VCaP (cell line): ENCODE measurements around the gene PTPRN.

Experiments used
- H3K27ac ChIP-seq: fragments of 450-650 bp; 2 replicates; pipeline ENCODE4 v1.5.1; 2017
- CTCF ChIP-seq: fragments of 450-650 bp; conservative IDR thresholded peaks from 2 replicates; pipeline ENCODE4 v1.5.1; 2017; ENCODE audit warnings: mild to moderate bottlenecking, moderate library complexity

The PTPRN gene

DNA sequence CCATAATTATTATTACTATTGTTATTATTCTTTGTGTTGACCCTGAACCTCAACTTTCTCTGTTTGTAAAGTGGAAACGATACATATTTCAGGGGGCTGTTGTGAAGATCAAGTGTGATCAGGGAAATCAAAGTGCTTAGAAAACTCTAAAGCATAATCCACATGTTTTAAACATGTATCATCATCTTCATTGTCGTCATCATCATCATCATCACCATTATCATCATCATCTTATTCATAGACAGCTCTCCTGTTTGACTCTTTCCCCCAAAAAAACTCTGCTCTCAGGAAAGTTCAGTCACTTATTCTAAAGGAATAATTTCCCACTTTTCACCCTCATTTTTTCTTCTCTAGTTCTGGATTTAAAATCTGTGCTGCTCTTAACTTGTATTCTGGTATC, 5.0 kb downstream of the PTPRN start:
- no peak for TF ChIP-seq CTCF
- no peak overlapping the region for H3K27ac ChIP-seq

DNA sequence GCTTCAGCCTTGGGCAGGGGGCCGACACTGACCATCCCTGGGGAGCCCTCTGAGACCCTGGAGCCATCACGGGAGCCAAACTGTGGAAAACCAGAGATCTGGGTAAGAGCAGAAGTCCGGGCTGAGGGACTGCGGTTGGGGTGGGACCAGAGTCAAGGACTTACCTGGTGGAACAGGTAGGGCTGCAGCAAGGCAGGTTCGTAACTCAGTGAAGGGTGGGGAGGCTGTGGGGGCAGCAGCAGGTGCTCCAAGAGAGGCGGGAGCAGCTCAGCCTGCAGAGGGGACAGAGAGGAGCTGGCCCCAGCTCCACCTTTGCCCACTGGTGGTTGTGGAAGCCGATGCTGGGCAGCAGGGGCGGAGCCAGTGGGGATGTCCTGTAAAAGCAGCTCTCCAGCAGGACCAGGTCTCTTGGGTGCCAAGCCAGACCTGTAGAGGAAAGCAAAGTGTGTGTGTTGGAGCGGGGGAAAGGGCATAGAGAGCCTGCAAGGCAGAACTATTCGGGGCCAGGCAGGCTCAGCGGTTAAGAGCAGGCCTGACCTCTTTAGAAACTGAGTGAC, 6.7 kb downstream of the PTPRN start:
- no peak overlapping the region for H3K27ac ChIP-seq
- TF ChIP-seq CTCF = no peak

GRCh38 chr2:219300022-219300421, 9.2 kb downstream of the PTPRN start:
- H3K27ac ChIP-seq = no peak overlapping the region
- no peak for TF ChIP-seq CTCF

- TF ChIP-seq CTCF = no peak
- H3K27ac ChIP-seq = no peak overlapping the region; the same call in 1 of the 2 replicates
These were observed 9.8 kb downstream of the PTPRN start for GRCh38 chr2:219299372-219299760.

- H3K27ac ChIP-seq = peak overlapping the region; percentile 21; the same call in 1 of the 2 replicates
- TF ChIP-seq CTCF = peak; percentile 98
These were observed 10.3 kb downstream of the PTPRN start for GRCh38 chr2:219298759-219299371.

DNA sequence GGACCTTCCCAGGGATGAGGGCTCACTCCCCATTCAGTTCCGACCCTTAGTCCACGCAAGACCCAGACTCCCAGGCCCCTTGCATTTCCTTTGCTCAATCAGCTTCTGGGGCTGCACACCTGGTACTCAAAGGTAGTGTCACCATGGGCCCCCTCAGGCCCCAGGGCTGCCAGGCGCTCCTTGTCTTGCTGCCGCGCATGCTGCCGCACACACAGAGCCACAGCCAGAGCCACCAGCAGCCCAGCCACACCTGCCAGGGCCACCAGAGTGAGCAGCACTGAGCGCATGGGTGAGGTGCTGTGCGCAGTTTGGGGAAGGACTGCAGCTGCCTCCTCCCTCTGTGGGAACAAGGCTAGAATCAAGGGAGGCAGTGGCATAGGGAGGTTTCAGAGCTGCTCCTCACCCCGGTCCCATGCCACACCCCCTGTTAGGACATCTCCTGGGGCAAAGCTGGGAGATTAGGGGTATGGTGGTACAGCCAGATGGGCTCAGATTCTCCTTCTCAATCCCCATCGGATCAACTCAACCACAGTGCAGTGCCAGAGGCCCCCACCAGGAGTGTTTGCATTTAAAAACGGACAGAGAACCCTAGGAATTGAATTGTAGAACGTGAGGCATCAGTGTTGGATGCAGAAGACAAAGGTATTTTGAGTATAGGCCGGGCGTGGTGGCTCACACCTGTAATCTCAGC, 11.3 kb downstream of the PTPRN start:
- 0 out of 2 replicates have a peak overlapping the region, but pooled peaks have one; percentile 21 for H3K27ac ChIP-seq
- no peak for TF ChIP-seq CTCF

GRCh38 chr2:219296631-219297391, 12.4 kb downstream of the PTPRN start:
- H3K27ac ChIP-seq = no peak overlapping the region
- TF ChIP-seq CTCF = no peak
